ENCODE data around the gene MKX. TPM values are rescaled to one million over a fixed set of nuclear protein-coding genes. Genes with fewer than 3 reads are reported as not detected.

Gene MKX
- total RNA-seq, 1 donor from 2014 or later = not detected

- Mint-ChIP-seq H3K9me3 (no peaks in the 10 kb centered on the region), H3K27ac (no peak overlapping the region)
These were observed 65.5 kb downstream of the MKX start for GRCh38 chr10:27680006-27680557.

GRCh38 chr10:27679369-27679912 is 66.2 kb downstream of the MKX start:
- DNase-seq (ENCODE audit: low spot score) = no peak
- Mint-ChIP-seq H3K36me3 (ENCODE audit: low read depth) (no peaks in the 10 kb centered on the region), H3K4me1 (ENCODE audit: low read depth) (no peaks in the 10 kb centered on the region), H3K27ac (no peak overlapping the region), H3K27me3 (ENCODE audit: low read depth) (no peaks in the 10 kb centered on the region), H3K4me3 (ENCODE audit: low read depth) (no peak overlapping the region), H3K9me3 (no peaks in the 10 kb centered on the region)
- intact Hi-C loops (cut with micrococcal nuclease) = no loop called here

More at GRCh38 chr10:27680006-27680557, 65.5 kb downstream of the MKX start:
- no peak for DNase-seq (ENCODE audit: low spot score)
- Mint-ChIP-seq H3K4me3 (ENCODE audit: low read depth) (no peak overlapping the region), H3K36me3 (ENCODE audit: low read depth) (no peaks in the 10 kb centered on the region), H3K4me1 (ENCODE audit: low read depth) (no peaks in the 10 kb centered on the region), H3K27me3 (ENCODE audit: low read depth) (no peaks in the 10 kb centered on the region)
- intact Hi-C loops (cut with micrococcal nuclease) = no loop called here

DNA sequence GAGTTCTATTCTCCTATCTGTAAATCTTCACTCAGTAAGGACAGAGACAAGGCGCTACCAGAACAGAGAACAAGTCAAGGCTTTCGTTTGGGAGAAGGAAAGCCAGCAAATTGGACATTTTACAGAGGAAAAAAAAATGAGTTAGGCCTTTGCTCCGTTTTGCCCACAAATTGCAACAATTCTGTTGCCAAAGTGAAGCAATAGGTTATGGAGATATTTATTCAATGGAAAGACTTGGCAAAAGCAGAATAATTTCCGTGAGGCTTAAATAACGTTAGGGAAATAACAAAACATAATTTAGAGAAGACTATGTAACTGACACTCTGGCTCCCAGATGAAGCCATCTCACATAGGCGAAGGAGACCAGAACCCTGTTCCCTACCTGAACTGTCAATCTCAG is 67.5 kb downstream of the MKX start:
- Mint-ChIP-seq H3K9me3 (no peaks in the 10 kb centered on the region), H3K36me3 (ENCODE audit: low read depth) (no peaks in the 10 kb centered on the region), H3K27ac (no peak overlapping the region), H3K27me3 (ENCODE audit: low read depth) (no peaks in the 10 kb centered on the region), H3K4me1 (ENCODE audit: low read depth) (no peaks in the 10 kb centered on the region), H3K4me3 (ENCODE audit: low read depth) (no peak overlapping the region)
- no peak for DNase-seq (ENCODE audit: low spot score)
- intact Hi-C loops (cut with micrococcal nuclease) = no loop called here

DNA sequence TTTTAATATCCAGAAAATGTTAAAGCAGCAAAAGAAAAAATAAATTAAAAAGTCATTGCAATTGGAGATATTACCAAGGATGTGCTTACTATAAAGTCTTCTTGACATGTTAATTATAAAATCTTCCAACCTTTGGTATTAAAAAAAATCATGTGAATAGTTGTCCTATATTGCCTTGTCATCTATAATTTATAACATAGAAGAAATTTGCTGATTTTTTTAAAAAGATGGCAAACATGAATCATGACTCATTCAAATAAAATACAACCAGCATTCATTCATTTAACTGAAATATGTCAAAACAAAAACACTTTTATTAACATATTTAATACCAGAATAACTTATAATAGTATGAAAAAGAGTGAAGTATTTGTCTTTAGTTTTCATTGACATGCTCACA is 72.6 kb downstream of the MKX start:
- H3K4me1 Mint-ChIP-seq (ENCODE audit: low read depth) = no peaks in the 10 kb centered on the region
- DNase-seq (ENCODE audit: low spot score) = no peak
- no peak overlapping the region for H3K4me3 Mint-ChIP-seq (ENCODE audit: low read depth)
- H3K9me3 Mint-ChIP-seq = no peaks in the 10 kb centered on the region
- no peaks in the 10 kb centered on the region for H3K36me3 Mint-ChIP-seq (ENCODE audit: low read depth)
- no peak overlapping the region for H3K27ac Mint-ChIP-seq
- peaks cover 5% of the 10 kb centered on the region for H3K27me3 Mint-ChIP-seq (ENCODE audit: low read depth)
- intact Hi-C loops (cut with micrococcal nuclease) = no loop called here

DNA sequence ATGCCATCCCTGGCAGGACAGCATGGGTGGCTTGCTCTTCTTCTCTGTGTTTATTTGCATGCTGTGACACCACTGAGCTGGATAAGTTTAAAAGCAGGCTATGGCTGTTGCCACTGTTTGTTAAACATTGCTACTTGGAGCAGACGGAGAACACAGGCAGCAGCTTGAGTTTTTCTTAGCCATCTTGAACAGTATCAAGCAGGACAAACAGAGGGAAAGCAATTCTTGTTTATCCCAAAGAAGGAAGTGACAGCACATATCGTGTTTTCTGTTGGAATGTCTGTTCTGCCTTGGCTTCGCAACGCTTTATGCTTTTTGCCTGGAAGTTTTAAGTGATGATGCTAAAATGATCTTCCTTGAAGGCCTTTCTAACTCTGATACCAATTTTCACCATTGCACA is 73.8 kb downstream of the MKX start:
- Mint-ChIP-seq H3K4me1 (ENCODE audit: low read depth) (no peaks in the 10 kb centered on the region), H3K9me3 (no peaks in the 10 kb centered on the region), H3K4me3 (ENCODE audit: low read depth) (no peak overlapping the region), H3K27ac (no peak overlapping the region), H3K36me3 (ENCODE audit: low read depth) (no peaks in the 10 kb centered on the region), H3K27me3 (ENCODE audit: low read depth) (peaks cover 5% of the 10 kb centered on the region)
- no peak for DNase-seq (ENCODE audit: low spot score)
- intact Hi-C loops (cut with micrococcal nuclease) = no loop called here

- Mint-ChIP-seq H3K4me3 (ENCODE audit: low read depth) (no peak overlapping the region), H3K27me3 (ENCODE audit: low read depth) (peaks cover 20% of the 10 kb centered on the region), H3K27ac (no peak overlapping the region), H3K36me3 (ENCODE audit: low read depth) (no peaks in the 10 kb centered on the region), H3K4me1 (ENCODE audit: low read depth) (no peaks in the 10 kb centered on the region), H3K9me3 (no peaks in the 10 kb centered on the region)
- no peak for DNase-seq (ENCODE audit: low spot score)
- intact Hi-C loops (cut with micrococcal nuclease) = no loop called here
These were observed 81.2 kb downstream of the MKX start for GRCh38 chr10:27664461-27664860.

DNA sequence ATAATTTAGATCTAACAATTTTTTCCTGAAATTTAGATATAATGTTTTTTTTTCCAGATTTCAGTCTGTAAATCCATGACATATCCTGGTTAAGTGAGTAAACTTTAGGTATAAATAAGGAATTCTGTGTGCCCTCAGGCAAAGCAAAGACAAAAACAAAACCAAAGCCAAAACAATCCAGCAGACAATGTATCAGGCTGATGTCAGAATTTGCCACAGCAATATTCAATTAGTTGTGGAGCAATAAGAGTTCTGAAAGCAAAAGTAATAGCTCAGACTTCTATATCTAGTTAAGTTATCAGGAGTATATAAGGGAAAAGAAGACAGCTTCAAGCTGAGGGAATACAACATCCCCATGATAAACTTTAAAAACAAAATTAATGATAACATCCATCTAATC is 82.0 kb downstream of the MKX start:
- intact Hi-C loops (cut with micrococcal nuclease) = no loop called here
- no peak for DNase-seq (ENCODE audit: low spot score)
- Mint-ChIP-seq H3K27ac (no peak overlapping the region), H3K27me3 (ENCODE audit: low read depth) (peaks cover 15% of the 10 kb centered on the region), H3K36me3 (ENCODE audit: low read depth) (no peaks in the 10 kb centered on the region), H3K4me3 (ENCODE audit: low read depth) (no peak overlapping the region), H3K4me1 (ENCODE audit: low read depth) (no peaks in the 10 kb centered on the region), H3K9me3 (no peaks in the 10 kb centered on the region)

DNA sequence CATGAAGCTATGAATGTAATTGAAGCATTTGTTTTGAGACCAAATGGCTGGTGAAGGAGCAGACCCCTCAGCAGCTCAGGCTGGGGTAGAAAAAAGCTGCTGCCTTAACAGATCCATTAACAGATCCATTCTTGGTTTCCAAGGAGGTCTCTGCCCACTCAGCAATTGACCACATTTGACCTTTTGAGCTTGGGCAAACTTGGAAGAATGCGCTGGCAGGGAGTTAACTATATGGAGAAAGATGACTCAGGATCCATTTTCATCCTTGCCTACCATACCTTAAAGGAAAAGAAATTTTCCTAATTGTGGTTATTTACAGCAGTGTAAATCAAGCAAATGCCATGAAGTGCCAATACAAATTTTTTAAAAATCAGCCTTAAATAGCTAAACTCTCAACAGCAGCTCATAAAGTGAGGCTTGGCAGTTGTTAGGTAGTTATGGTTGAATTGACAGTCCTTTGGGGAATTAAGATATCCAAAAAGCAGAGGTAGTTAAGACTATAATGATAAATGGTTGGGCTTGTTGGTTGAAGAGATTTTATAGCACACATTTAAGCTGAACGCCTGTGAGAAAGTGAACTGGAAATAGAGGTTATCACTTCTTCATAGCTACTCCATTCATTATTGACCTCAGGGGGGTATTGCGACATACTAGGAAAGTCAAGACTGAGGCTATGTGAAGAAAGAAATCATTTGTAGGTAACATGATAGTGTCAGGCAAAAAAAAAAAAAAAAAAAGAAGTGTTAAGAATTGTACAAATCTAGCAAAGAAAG is 83.9 kb downstream of the MKX start:
- H3K4me1 Mint-ChIP-seq (ENCODE audit: low read depth) = no peaks in the 10 kb centered on the region
- no peak overlapping the region for H3K4me3 Mint-ChIP-seq (ENCODE audit: low read depth)
- H3K9me3 Mint-ChIP-seq = no peaks in the 10 kb centered on the region
- no peaks in the 10 kb centered on the region for H3K36me3 Mint-ChIP-seq (ENCODE audit: low read depth)
- DNase-seq (ENCODE audit: low spot score) = no peak
- intact Hi-C loops (cut with micrococcal nuclease) = no loop called here
- no peak overlapping the region for H3K27ac Mint-ChIP-seq
- peaks cover 15% of the 10 kb centered on the region for H3K27me3 Mint-ChIP-seq (ENCODE audit: low read depth)

DNA sequence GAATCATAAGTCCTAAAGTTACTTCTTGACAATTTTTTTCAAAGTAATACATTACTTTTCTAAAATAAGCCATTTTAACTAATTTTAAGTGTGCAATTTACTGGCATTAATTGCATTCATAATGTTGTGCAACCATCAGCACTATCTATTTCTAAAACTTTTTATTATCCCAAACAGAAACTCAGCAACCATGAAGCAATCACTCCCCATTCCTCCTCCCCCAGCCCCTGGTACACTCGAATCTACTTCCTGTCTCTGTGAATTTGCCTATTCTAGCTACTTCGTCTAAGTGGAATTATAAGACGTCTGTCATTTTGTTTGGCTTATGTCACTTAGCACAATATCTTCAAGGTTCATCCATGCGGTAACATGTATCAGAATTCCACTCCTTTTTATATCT is 84.9 kb downstream of the MKX start:
- H3K27me3 Mint-ChIP-seq (ENCODE audit: low read depth) = peaks cover 12% of the 10 kb centered on the region
- intact Hi-C loops (cut with micrococcal nuclease) = no loop called here
- H3K4me3 Mint-ChIP-seq (ENCODE audit: low read depth) = no peak overlapping the region
- H3K9me3 Mint-ChIP-seq = no peaks in the 10 kb centered on the region
- no peaks in the 10 kb centered on the region for H3K36me3 Mint-ChIP-seq (ENCODE audit: low read depth)
- H3K27ac Mint-ChIP-seq = no peak overlapping the region
- no peak for DNase-seq (ENCODE audit: low spot score)
- no peaks in the 10 kb centered on the region for H3K4me1 Mint-ChIP-seq (ENCODE audit: low read depth)

- Mint-ChIP-seq H3K27ac (no peak overlapping the region), H3K27me3 (ENCODE audit: low read depth) (peaks cover 10% of the 10 kb centered on the region)
These were observed 85.4 kb downstream of the MKX start for GRCh38 chr10:27660268-27660667.

GRCh38 chr10:27659786-27660185 is 85.8 kb downstream of the MKX start:
- no peaks in the 10 kb centered on the region for H3K9me3 Mint-ChIP-seq
- no peak overlapping the region for H3K4me3 Mint-ChIP-seq (ENCODE audit: low read depth)
- no peaks in the 10 kb centered on the region for H3K4me1 Mint-ChIP-seq (ENCODE audit: low read depth)
- no peak overlapping the region for H3K27ac Mint-ChIP-seq
- no peaks in the 10 kb centered on the region for H3K36me3 Mint-ChIP-seq (ENCODE audit: low read depth)
- H3K27me3 Mint-ChIP-seq (ENCODE audit: low read depth) = peaks cover 10% of the 10 kb centered on the region
- intact Hi-C loops (cut with micrococcal nuclease) = no loop called here
- DNase-seq (ENCODE audit: low spot score) = no peak

More at GRCh38 chr10:27660268-27660667, 85.4 kb downstream of the MKX start:
- Mint-ChIP-seq H3K4me1 (ENCODE audit: low read depth) (no peaks in the 10 kb centered on the region), H3K4me3 (ENCODE audit: low read depth) (no peak overlapping the region), H3K9me3 (no peaks in the 10 kb centered on the region), H3K36me3 (ENCODE audit: low read depth) (no peaks in the 10 kb centered on the region)
- intact Hi-C loops (cut with micrococcal nuclease) = no loop called here
- DNase-seq (ENCODE audit: low spot score) = no peak

- no peak for DNase-seq (ENCODE audit: low spot score)
- no peak overlapping the region for H3K27ac Mint-ChIP-seq
- H3K4me1 Mint-ChIP-seq (ENCODE audit: low read depth) = no peaks in the 10 kb centered on the region
- H3K9me3 Mint-ChIP-seq = no peaks in the 10 kb centered on the region
- intact Hi-C loops (cut with micrococcal nuclease) = no loop called here
- peaks cover 9% of the 10 kb centered on the region for H3K27me3 Mint-ChIP-seq (ENCODE audit: low read depth)
- no peak overlapping the region for H3K4me3 Mint-ChIP-seq (ENCODE audit: low read depth)
- no peaks in the 10 kb centered on the region for H3K36me3 Mint-ChIP-seq (ENCODE audit: low read depth)
These were observed 86.8 kb downstream of the MKX start for GRCh38 chr10:27658788-27659187.

DNA sequence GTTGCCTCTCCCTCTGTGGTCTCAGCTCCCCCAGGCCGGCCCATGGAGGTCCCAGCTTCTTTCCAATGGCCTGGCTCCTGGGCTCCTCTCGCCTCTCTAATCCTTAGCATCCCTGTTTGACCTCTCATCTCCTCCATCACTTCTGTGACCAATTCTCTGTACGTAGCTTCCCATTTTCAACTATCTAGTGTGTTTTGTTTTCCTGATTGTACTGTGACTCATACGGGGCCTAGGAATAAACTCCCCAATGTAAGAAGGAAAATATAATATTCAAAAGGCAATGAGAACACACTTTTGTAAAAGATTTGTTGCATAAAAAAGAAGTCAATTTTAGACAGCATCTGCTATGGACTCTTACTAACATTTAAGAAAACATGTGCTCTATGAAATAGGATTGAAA is 90.3 kb downstream of the MKX start:
- H3K9me3 Mint-ChIP-seq = no peaks in the 10 kb centered on the region
- intact Hi-C loops (cut with micrococcal nuclease) = no loop called here
- H3K4me3 Mint-ChIP-seq (ENCODE audit: low read depth) = no peak overlapping the region
- H3K4me1 Mint-ChIP-seq (ENCODE audit: low read depth) = no peaks in the 10 kb centered on the region
- no peaks in the 10 kb centered on the region for H3K27me3 Mint-ChIP-seq (ENCODE audit: low read depth)
- H3K27ac Mint-ChIP-seq = no peak overlapping the region
- no peaks in the 10 kb centered on the region for H3K36me3 Mint-ChIP-seq (ENCODE audit: low read depth)
- no peak for DNase-seq (ENCODE audit: low spot score)

All from activated T-helper 2 cell treated with anti-CD3 and anti-CD28 coated beads, Interferon-gamma antibody, Interleukin-2, Interleukin-4, amounts not matched to agents 10 μg/mL and 5 μg/mL and 100 μg/mL, durations not matched to agents 14 hours and 24 hours and 36 hours (primary cell).